ENCODE data around the gene PHLPP1. TPM values are rescaled to one million over a fixed set of nuclear protein-coding genes. Genes with fewer than 3 reads are reported as not detected.

PHLPP1 gene
- total RNA-seq, 2 donors from 2014 or later: 22.1 to 24.2 TPM

- Histone ChIP-seq H3K9ac (ENCODE audit: low read depth in 2 of 2, low read length in 2 of 2) (no peak overlapping the region), H3K36me3 (no peaks in the 10 kb centered on the region), H3K27me3 (no peaks in the 10 kb centered on the region), H3K4me3 (no peak overlapping the region), H3K4me1 (no peaks in the 10 kb centered on the region), H3K27ac (no peak overlapping the region), H3K9me3 (no peaks in the 10 kb centered on the region)
- intact Hi-C loops (cut with DNase I): no loop called here
- DNase-seq: no peak
- no peak for TF ChIP-seq CTCF (IDR thresholded peaks at IDR 0.05)
Observed at GRCh38 chr18:62950246-62950645, 234.9 kb downstream of the PHLPP1 start.

GRCh38 chr18:62952807-62953206 is 237.5 kb downstream of the PHLPP1 start:
- H3K4me3 ChIP-seq: no peak overlapping the region
- H3K27ac ChIP-seq: no peak overlapping the region
- DNase-seq: no peak
- H3K36me3 ChIP-seq: no peaks in the 10 kb centered on the region
- H3K9ac ChIP-seq (ENCODE audit: low read depth in 2 of 2, low read length in 2 of 2): no peak overlapping the region
- intact Hi-C loops (cut with DNase I): no loop called here
- no peaks in the 10 kb centered on the region for H3K27me3 ChIP-seq
- TF ChIP-seq CTCF (IDR thresholded peaks at IDR 0.05): no peak
- no peaks in the 10 kb centered on the region for H3K4me1 ChIP-seq
- H3K9me3 ChIP-seq: no peaks in the 10 kb centered on the region

GRCh38 chr18:62953663-62954062 is 238.3 kb downstream of the PHLPP1 start:
- H3K9me3 ChIP-seq: no peaks in the 10 kb centered on the region
- intact Hi-C loops (cut with DNase I): no loop called here
- no peaks in the 10 kb centered on the region for H3K4me1 ChIP-seq
- no peak overlapping the region for H3K27ac ChIP-seq
- DNase-seq: no peak
- H3K9ac ChIP-seq (ENCODE audit: low read depth in 2 of 2, low read length in 2 of 2): no peak overlapping the region
- H3K36me3 ChIP-seq: no peaks in the 10 kb centered on the region
- H3K27me3 ChIP-seq: no peaks in the 10 kb centered on the region
- no peak overlapping the region for H3K4me3 ChIP-seq
- TF ChIP-seq CTCF (IDR thresholded peaks at IDR 0.05): no peak

GRCh38 chr18:62954366-62954765 is 239.0 kb downstream of the PHLPP1 start:
- TF ChIP-seq CTCF (IDR thresholded peaks at IDR 0.05): no peak
- intact Hi-C loops (cut with DNase I): no loop called here
- H3K27me3 ChIP-seq: no peaks in the 10 kb centered on the region
- H3K9me3 ChIP-seq: no peaks in the 10 kb centered on the region
- H3K4me3 ChIP-seq: no peak overlapping the region
- H3K4me1 ChIP-seq: no peaks in the 10 kb centered on the region
- no peak for DNase-seq
- H3K9ac ChIP-seq (ENCODE audit: low read depth in 2 of 2, low read length in 2 of 2): no peak overlapping the region
- no peak overlapping the region for H3K27ac ChIP-seq
- H3K36me3 ChIP-seq: no peaks in the 10 kb centered on the region

- DNase-seq: peak; percentile 67
- intact Hi-C loops (cut with DNase I): loop anchor here (5.0 kb wide), 1 partner anchor 246 kb away; no protein-coding TSS in a partner anchor
- Histone ChIP-seq H3K4me1 (no peaks in the 10 kb centered on the region), H3K9ac (ENCODE audit: low read depth in 2 of 2, low read length in 2 of 2) (no peak overlapping the region), H3K27ac (no peak overlapping the region), H3K27me3 (no peaks in the 10 kb centered on the region), H3K36me3 (no peaks in the 10 kb centered on the region), H3K4me3 (no peak overlapping the region), H3K9me3 (no peaks in the 10 kb centered on the region)
- peak; percentile 43 for TF ChIP-seq CTCF (IDR thresholded peaks at IDR 0.05)
Observed at GRCh38 chr18:62957885-62958472, 242.6 kb downstream of the PHLPP1 start.
